Bronchial epithelial cell (primary cell): ENCODE results near the gene EDA. TPM values are rescaled to one million over a fixed set of nuclear protein-coding genes. Genes with fewer than 3 reads are reported as not detected.

Experiments used
- DNase-seq: peaks from one replicate; pipeline ENCODE4 v3.0.0-alpha.2; 2010; ENCODE audit warnings: low read depth
- FAIRE-seq: peaks from 2 replicates; lab custom pipeline; 2011; peaks lifted over from hg19 to GRCh38; lab: Jason Lieb, UNC
- H3K27me3 ChIP-seq: 2 replicates; pipeline ENCODE4 v1.5.1; 2011; ENCODE audit warnings: low read length; ENCODE audit not compliant: control insufficient read depth, insufficient read depth
- H3K36me3 ChIP-seq: 2 replicates; pipeline ENCODE4 v1.5.1; 2011; ENCODE audit warnings: low read length; ENCODE audit not compliant: control insufficient read depth, insufficient read depth
- H3K4me3 ChIP-seq: 2 replicates; pipeline ENCODE4 v1.5.1; 2011; ENCODE audit warnings: mild to moderate bottlenecking, low read depth, low read length, control low read depth
- CTCF ChIP-seq: IDR thresholded peaks from 2 replicates; pipeline ENCODE4 v1.5.1; 2011; ENCODE audit warnings: mild to moderate bottlenecking, moderate library complexity, low read length, control low read depth, inconsistent platforms; ENCODE audit not compliant: insufficient read depth, severe bottlenecking
- total RNA-seq: library from RNA; depleted of rRNA; stranded (reverse); fragments of >200 nt; gene quantifications from 2 replicates; pipeline ENCODE4 v1.2.1, GENCODE V29; 2014

Gene EDA
- total RNA-seq, 1 donor from 2014 or later: 0.26 TPM

GRCh38 chrX:69793260-69793935, 177.5 kb downstream of the EDA start:
- no peak for TF ChIP-seq CTCF
- Histone ChIP-seq H3K27me3 (no peaks in the 10 kb centered on the region), H3K4me3 (no peak overlapping the region), H3K36me3 (no peaks in the 10 kb centered on the region)
- FAIRE-seq: no peak
- no peak for DNase-seq

GRCh38 chrX:69795702-69796101, 179.8 kb downstream of the EDA start:
- TF ChIP-seq CTCF: no peak
- peak; percentile 73 for FAIRE-seq
- no peak for DNase-seq
- no peak overlapping the region for H3K4me3 ChIP-seq
- H3K27me3 ChIP-seq: no peaks in the 10 kb centered on the region
- no peaks in the 10 kb centered on the region for H3K36me3 ChIP-seq

- no peak overlapping the region for H3K4me3 ChIP-seq
- DNase-seq (no peak), FAIRE-seq (no peak)
- H3K36me3 ChIP-seq: no peaks in the 10 kb centered on the region
- TF ChIP-seq CTCF: no peak
- no peaks in the 10 kb centered on the region for H3K27me3 ChIP-seq
Measured at GRCh38 chrX:69807400-69807799, 191.5 kb downstream of the EDA start.

GRCh38 chrX:69808375-69808774, 192.5 kb downstream of the EDA start:
- no peak for TF ChIP-seq CTCF
- H3K36me3 ChIP-seq: no peaks in the 10 kb centered on the region
- H3K4me3 ChIP-seq: no peak overlapping the region
- DNase-seq: no peak
- no peaks in the 10 kb centered on the region for H3K27me3 ChIP-seq
- FAIRE-seq: no peak

DNA sequence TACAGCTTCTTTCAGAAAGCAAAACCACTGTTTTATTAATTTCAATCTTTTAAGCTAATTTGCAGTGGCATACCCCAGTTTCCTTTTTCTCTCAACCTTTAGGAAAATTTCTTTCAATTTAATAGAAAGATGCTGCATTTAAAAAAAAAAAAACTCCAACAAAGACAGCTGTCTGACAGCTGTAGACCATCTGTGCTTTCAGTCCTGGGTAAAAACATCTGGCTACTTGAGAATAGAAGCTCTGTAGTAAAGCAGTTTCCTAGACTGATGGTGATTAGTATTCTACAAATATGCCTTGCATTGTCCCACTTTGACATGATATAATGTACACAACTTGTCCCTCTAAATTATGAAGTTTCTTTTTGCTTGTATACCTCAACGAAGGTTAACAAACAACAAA, 197.8 kb downstream of the EDA start:
- Histone ChIP-seq H3K4me3 (no peak overlapping the region), H3K36me3 (no peaks in the 10 kb centered on the region), H3K27me3 (no peaks in the 10 kb centered on the region)
- FAIRE-seq (no peak), DNase-seq (no peak)
- no peak for TF ChIP-seq CTCF

DNA sequence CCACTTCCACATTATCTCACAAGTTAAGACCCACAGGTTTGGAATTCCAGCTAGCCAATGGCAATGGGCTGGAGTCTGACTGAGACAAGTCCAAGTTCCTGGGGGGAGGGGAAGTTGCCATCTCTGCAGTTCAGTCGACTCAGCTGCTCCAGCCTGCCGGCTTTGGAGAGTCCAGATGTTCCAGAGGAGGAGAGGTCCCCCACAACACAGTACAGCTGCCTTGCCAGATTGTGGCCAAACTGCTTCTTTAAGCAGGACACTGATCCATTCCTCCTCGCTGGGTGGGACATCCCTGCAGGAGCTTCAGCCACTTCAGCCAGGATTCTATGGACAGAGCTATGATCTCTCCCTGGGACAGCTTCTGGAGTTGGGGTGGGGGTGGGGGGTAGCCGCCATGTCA, 199.2 kb downstream of the EDA start:
- peak; percentile 50 for FAIRE-seq
- H3K36me3 ChIP-seq: no peaks in the 10 kb centered on the region
- no peaks in the 10 kb centered on the region for H3K27me3 ChIP-seq
- TF ChIP-seq CTCF: no peak
- no peak for DNase-seq
- no peak overlapping the region for H3K4me3 ChIP-seq
